Mucosa of stomach (tissue), 1 donor: ENCODE data around the gene ALK.
"Not testable (repeated sequence)": the region's sequence is repeated elsewhere in the genome, so short reads cannot be mapped to it uniquely, and the experiment has no call there.

Source experiments
- H3K27me3 ChIP-seq: one replicate; pipeline ENCODE4 v1.7.0; 2013; ENCODE audit warnings: mild to moderate bottlenecking, low read length; ENCODE audit not compliant: control insufficient read depth, insufficient read depth
- H3K36me3 ChIP-seq: one replicate; pipeline ENCODE4 v1.7.0; 2013; ENCODE audit warnings: low read length; ENCODE audit not compliant: control insufficient read depth, insufficient read depth
- H3K4me1 ChIP-seq: one replicate; pipeline ENCODE4 v1.7.0; 2013; ENCODE audit warnings: mild to moderate bottlenecking, low read length; ENCODE audit not compliant: control insufficient read depth, insufficient read depth
- H3K4me3 ChIP-seq: one replicate; pipeline ENCODE4 v1.7.0; 2013; ENCODE audit warnings: low read length
- H3K9ac ChIP-seq: one replicate; pipeline ENCODE4 v1.7.0; 2013; ENCODE audit warnings: mild to moderate bottlenecking, low read length, moderate library complexity
- H3K9me3 ChIP-seq: one replicate; pipeline ENCODE4 v1.7.0; 2013; ENCODE audit warnings: mild to moderate bottlenecking, low read length, moderate library complexity; ENCODE audit not compliant: control insufficient read depth
- donor health status: Pancreatic carcinoma.

ALK gene

GRCh38 chr2:29829841-29830240 lies 91.5 kb downstream of the ALK start:
- no peaks in the 10 kb centered on the region for H3K9me3 ChIP-seq
- H3K4me3 ChIP-seq: no peak overlapping the region
- no peak overlapping the region for H3K9ac ChIP-seq
- no peaks in the 10 kb centered on the region for H3K4me1 ChIP-seq
- no peaks in the 10 kb centered on the region for H3K36me3 ChIP-seq
- H3K27me3 ChIP-seq: no peaks in the 10 kb centered on the region

- H3K36me3 ChIP-seq, H3K9me3 ChIP-seq, H3K27me3 ChIP-seq, H3K4me1 ChIP-seq, H3K9ac ChIP-seq, H3K4me3 ChIP-seq: not testable (repeated sequence)
Observed at GRCh38 chr2:29824145-29824544, 97.2 kb downstream of the ALK start.

- no peak overlapping the region for H3K4me3 ChIP-seq
- no peak overlapping the region for H3K9ac ChIP-seq
- no peaks in the 10 kb centered on the region for H3K36me3 ChIP-seq
- H3K27me3 ChIP-seq: no peaks in the 10 kb centered on the region
- peaks cover 4% of the 10 kb centered on the region for H3K4me1 ChIP-seq
- no peaks in the 10 kb centered on the region for H3K9me3 ChIP-seq
Observed at GRCh38 chr2:29821591-29821990, 99.8 kb downstream of the ALK start.

GRCh38 chr2:29819570-29819969 lies 101.8 kb downstream of the ALK start:
- Histone ChIP-seq H3K9ac (no peak overlapping the region), H3K9me3 (no peaks in the 10 kb centered on the region), H3K4me3 (no peak overlapping the region), H3K36me3 (no peaks in the 10 kb centered on the region), H3K4me1 (peaks cover 4% of the 10 kb centered on the region), H3K27me3 (no peaks in the 10 kb centered on the region)

- no peak overlapping the region for H3K4me3 ChIP-seq
- H3K27me3 ChIP-seq: no peaks in the 10 kb centered on the region
- no peaks in the 10 kb centered on the region for H3K36me3 ChIP-seq
- H3K9me3 ChIP-seq: no peaks in the 10 kb centered on the region
- no peak overlapping the region for H3K9ac ChIP-seq
- peaks cover 4% of the 10 kb centered on the region for H3K4me1 ChIP-seq
Observed at GRCh38 chr2:29817801-29818680, 103.3 kb downstream of the ALK start.

GRCh38 chr2:29817299-29817698 lies 104.1 kb downstream of the ALK start:
- peaks cover 4% of the 10 kb centered on the region for H3K4me1 ChIP-seq
- no peaks in the 10 kb centered on the region for H3K9me3 ChIP-seq
- no peaks in the 10 kb centered on the region for H3K36me3 ChIP-seq
- no peak overlapping the region for H3K9ac ChIP-seq
- H3K27me3 ChIP-seq: no peaks in the 10 kb centered on the region
- H3K4me3 ChIP-seq: no peak overlapping the region

- H3K4me1 ChIP-seq: peaks cover 4% of the 10 kb centered on the region
- H3K27me3 ChIP-seq: no peaks in the 10 kb centered on the region
- no peak overlapping the region for H3K9ac ChIP-seq
- H3K36me3 ChIP-seq: no peaks in the 10 kb centered on the region
- no peaks in the 10 kb centered on the region for H3K9me3 ChIP-seq
- no peak overlapping the region for H3K4me3 ChIP-seq
Observed at GRCh38 chr2:29816651-29817050, 104.7 kb downstream of the ALK start.

GRCh38 chr2:29811378-29811777 lies 110.0 kb downstream of the ALK start:
- no peak overlapping the region for H3K4me3 ChIP-seq

GRCh38 chr2:29810956-29811355 lies 110.4 kb downstream of the ALK start:
- Histone ChIP-seq H3K4me3 (no peak overlapping the region), H3K27me3 (no peaks in the 10 kb centered on the region), H3K9ac (no peak overlapping the region), H3K36me3 (no peaks in the 10 kb centered on the region), H3K4me1 (peaks cover 3% of the 10 kb centered on the region), H3K9me3 (no peaks in the 10 kb centered on the region)

More at GRCh38 chr2:29811378-29811777, 110.0 kb downstream of the ALK start:
- Histone ChIP-seq H3K4me1 (peaks cover 2% of the 10 kb centered on the region), H3K27me3 (no peaks in the 10 kb centered on the region), H3K36me3 (no peaks in the 10 kb centered on the region), H3K9ac (no peak overlapping the region), H3K9me3 (no peaks in the 10 kb centered on the region)

GRCh38 chr2:29808321-29808720 lies 113.1 kb downstream of the ALK start:
- no peak overlapping the region for H3K4me3 ChIP-seq
- H3K36me3 ChIP-seq: no peaks in the 10 kb centered on the region
- H3K27me3 ChIP-seq: no peaks in the 10 kb centered on the region
- H3K4me1 ChIP-seq: peaks cover 3% of the 10 kb centered on the region
- no peak overlapping the region for H3K9ac ChIP-seq
- no peaks in the 10 kb centered on the region for H3K9me3 ChIP-seq

- Histone ChIP-seq H3K27me3 (no peaks in the 10 kb centered on the region), H3K4me1 (peaks cover 3% of the 10 kb centered on the region), H3K36me3 (no peaks in the 10 kb centered on the region), H3K9me3 (no peaks in the 10 kb centered on the region), H3K4me3 (no peak overlapping the region), H3K9ac (no peak overlapping the region)
Observed at GRCh38 chr2:29807082-29807481, 114.3 kb downstream of the ALK start.

- H3K36me3 ChIP-seq: no peaks in the 10 kb centered on the region
- peaks cover 3% of the 10 kb centered on the region for H3K4me1 ChIP-seq
- no peak overlapping the region for H3K4me3 ChIP-seq
- H3K9ac ChIP-seq: no peak overlapping the region
- no peaks in the 10 kb centered on the region for H3K9me3 ChIP-seq
- no peaks in the 10 kb centered on the region for H3K27me3 ChIP-seq
Observed at GRCh38 chr2:29806461-29806860, 114.9 kb downstream of the ALK start.
